Tibial artery (tissue), 4 donors: Measurements from ENCODE around the gene GCNT3.

Source experiments
- DNase-seq, 2 donors: peaks; one replicate each; pipeline ENCODE4 v3.0.0-alpha.2; 2019
- H3K27ac ChIP-seq, 2 donors: fragments of 200-600 bp; sonication (generic) in 1 of 2; 1 replicate in 1 of 2; 2 replicates in 1 of 2; pipeline ENCODE4 v1.5.1; 2018 to 2019; ENCODE audit warnings: mild to moderate bottlenecking in 1 of 2
- H3K27me3 ChIP-seq, 2 donors: fragments of 200-600 bp; sonication (generic) in 1 of 2; one replicate each; pipeline versions ENCODE4 v1.5.1 to v1.6.0; 2016 to 2019
- H3K36me3 ChIP-seq, 3 donors: fragments of 200-600 bp; sonication (generic) in 2 of 3; one replicate each; pipeline ENCODE4 v1.5.1; 2016 to 2019; ENCODE audit warnings: mild to moderate bottlenecking in 2 of 3
- H3K4me1 ChIP-seq, 4 donors: fragments of 200-600 bp; sonication (generic) in 2 of 4; 1 replicate in 3 of 4; 2 replicates in 1 of 4; pipeline ENCODE4 v1.5.1; 2016 to 2019
- H3K4me3 ChIP-seq, 2 donors: fragments of 200-600 bp; sonication (generic) in 1 of 2; 1 replicate in 1 of 2; 2 replicates in 1 of 2; pipeline ENCODE4 v1.5.1; 2018 to 2019; ENCODE audit warnings: mild to moderate bottlenecking in 2 of 2
- H3K9me3 ChIP-seq, 3 donors: fragments of 200-600 bp; sonication (generic) in 1 of 3; one replicate each; pipeline ENCODE4 v1.5.1; 2016 to 2019
- intact Hi-C: fragments of 100-400 bp; cut with DNase I; formaldehyde crosslinking; loops from one replicate; pipeline ENCODE4 v1.15.0; 2023; ENCODE audit warnings: low total_unique reads
- TF ChIP-seq, protein P1 (sequence below), 2 experiments: fragments of 200-600 bp in 1 of 2; fragments of 450-650 bp in 1 of 2; IDR thresholded peaks; one replicate each; pipeline ENCODE4 v1.5.1; 2017 to 2019; ENCODE audit warnings: antibody characterized with exemption in 2 of 2, mild to moderate bottlenecking in 1 of 2, moderate library complexity in 1 of 2

The GCNT3 gene

DNA sequence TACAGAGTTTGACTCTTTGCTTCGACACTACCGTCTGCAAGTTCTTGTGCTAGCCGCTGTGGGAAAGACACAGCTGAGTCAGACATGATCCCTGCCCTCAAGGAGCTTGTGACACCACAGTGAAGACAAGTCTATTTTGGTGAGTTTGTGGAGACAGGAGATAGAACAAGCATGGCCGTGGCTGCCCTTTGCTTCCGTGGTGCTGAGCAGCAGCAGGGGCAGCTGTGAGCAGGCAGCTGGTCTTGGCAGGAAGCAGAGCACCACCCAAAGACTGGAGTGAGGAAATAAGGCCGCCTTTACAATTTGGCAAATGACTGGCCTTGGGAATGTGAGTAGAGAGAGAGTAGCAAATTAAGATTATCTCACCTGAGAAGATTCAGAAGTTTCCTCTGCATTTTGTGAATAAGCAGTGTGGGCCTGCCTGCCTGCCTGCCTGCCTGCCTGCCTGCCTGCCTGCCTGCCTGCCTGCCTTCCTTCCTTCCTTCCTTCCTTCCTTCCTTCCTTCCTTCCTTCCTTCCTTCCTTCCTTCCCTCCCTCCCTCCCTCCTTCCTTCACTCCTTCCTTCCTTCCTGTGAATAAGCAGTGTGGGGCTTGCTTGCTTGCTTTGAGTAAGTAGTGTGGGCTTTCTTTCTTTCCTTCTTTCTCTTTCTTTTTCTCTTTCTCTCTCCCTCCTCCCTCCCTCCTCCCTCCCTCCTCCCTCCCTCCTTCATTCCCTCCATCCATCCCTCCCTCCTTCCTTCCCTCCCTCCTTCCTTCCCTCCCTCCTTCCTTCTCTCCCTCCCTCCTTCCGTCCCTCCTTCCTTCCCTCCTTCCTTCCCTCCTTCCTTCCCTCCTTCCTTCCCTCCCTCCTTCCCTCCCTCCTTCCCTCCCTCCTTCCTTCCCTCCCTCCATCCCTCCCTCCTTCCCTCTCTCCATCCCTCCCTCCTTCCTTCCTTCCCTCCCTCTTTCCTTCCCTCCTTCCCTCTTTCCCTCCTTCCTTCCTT is 1.6 kb upstream of the GCNT3 start:
- Histone ChIP-seq H3K4me3 (no peak overlapping the region), H3K36me3 (no peaks in the 10 kb centered on the region), H3K4me1 (no peaks in the 10 kb centered on the region), H3K27ac (no peak overlapping the region), H3K9me3 (no peaks in the 10 kb centered on the region), H3K27me3 (peaks cover 0 to 7% of the 10 kb centered on the region in 2 donors)
- TF ChIP-seq, protein P1, sequence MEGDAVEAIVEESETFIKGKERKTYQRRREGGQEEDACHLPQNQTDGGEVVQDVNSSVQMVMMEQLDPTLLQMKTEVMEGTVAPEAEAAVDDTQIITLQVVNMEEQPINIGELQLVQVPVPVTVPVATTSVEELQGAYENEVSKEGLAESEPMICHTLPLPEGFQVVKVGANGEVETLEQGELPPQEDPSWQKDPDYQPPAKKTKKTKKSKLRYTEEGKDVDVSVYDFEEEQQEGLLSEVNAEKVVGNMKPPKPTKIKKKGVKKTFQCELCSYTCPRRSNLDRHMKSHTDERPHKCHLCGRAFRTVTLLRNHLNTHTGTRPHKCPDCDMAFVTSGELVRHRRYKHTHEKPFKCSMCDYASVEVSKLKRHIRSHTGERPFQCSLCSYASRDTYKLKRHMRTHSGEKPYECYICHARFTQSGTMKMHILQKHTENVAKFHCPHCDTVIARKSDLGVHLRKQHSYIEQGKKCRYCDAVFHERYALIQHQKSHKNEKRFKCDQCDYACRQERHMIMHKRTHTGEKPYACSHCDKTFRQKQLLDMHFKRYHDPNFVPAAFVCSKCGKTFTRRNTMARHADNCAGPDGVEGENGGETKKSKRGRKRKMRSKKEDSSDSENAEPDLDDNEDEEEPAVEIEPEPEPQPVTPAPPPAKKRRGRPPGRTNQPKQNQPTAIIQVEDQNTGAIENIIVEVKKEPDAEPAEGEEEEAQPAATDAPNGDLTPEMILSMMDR (IDR thresholded peaks at IDR 0.05): no peak
- intact Hi-C loops: no loop called here
- no peak for DNase-seq

DNA sequence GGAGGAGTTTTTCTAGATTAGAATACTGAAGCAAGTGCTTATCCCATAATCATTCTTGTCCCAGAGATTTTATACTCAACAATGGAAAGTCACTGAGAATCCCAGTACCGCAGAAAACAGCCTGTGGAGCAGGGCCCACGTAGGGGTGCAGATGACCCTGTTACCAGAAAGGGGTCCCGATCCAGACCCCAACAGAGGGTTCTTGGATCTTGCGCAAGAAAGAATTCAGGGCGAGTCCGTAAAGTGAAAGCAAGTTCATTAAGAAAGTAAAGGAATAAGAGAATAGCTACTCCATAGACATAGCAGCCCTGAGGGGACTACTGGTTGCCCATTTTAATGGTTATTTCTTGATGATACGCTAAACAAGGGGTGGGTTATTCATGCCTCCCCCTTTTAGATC is 2.6 kb downstream of the GCNT3 start:
- Histone ChIP-seq H3K27ac (no peak overlapping the region), H3K4me1 (no peaks in the 10 kb centered on the region), H3K9me3 (no peaks in the 10 kb centered on the region), H3K4me3 (no peak overlapping the region), H3K27me3 (peaks cover 0 to 8% of the 10 kb centered on the region in 2 donors), H3K36me3 (no peaks in the 10 kb centered on the region)
- intact Hi-C loops: no loop called here
- TF ChIP-seq, protein P1 (IDR thresholded peaks at IDR 0.05): no peak
- DNase-seq: no peak

GRCh38 chr15:59615661-59616060 is 4.1 kb downstream of the GCNT3 start:
- Histone ChIP-seq H3K36me3 (no peaks in the 10 kb centered on the region), H3K4me1 (no peaks in the 10 kb centered on the region), H3K27ac (no peak overlapping the region), H3K9me3 (no peaks in the 10 kb centered on the region), H3K4me3 (no peak overlapping the region), H3K27me3 (peaks cover 0 to 9% of the 10 kb centered on the region in 2 donors)
- intact Hi-C loops: no loop called here
- TF ChIP-seq, protein P1 (IDR thresholded peaks at IDR 0.05): no peak
- no peak for DNase-seq

DNA sequence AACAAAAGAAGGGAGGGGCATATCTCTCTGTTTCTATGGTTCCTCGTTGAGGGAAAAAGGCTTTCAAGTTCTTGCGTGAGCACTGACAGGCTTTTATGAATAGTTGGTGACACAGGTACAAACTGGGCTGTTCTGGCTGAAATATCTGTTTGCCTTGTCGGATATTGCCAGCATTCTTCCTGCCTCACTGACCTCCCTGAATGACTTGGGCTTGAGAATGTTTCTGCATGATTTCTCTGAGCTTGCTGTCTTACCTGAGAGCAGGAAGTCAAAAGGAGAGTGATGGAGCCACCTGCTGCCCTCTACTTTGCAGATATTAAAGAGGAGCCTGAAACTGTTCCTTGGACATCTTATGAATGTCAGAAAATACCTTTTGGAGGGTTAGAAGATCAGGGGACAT is 4.8 kb downstream of the GCNT3 start:
- DNase-seq: no peak
- Histone ChIP-seq H3K27ac (no peak overlapping the region), H3K36me3 (no peaks in the 10 kb centered on the region), H3K9me3 (no peaks in the 10 kb centered on the region), H3K27me3 (peaks cover 0 to 9% of the 10 kb centered on the region in 2 donors), H3K4me1 (no peaks in the 10 kb centered on the region), H3K4me3 (no peak overlapping the region)
- TF ChIP-seq, protein P1 (IDR thresholded peaks at IDR 0.05): no peak
- intact Hi-C loops: no loop called here

DNA sequence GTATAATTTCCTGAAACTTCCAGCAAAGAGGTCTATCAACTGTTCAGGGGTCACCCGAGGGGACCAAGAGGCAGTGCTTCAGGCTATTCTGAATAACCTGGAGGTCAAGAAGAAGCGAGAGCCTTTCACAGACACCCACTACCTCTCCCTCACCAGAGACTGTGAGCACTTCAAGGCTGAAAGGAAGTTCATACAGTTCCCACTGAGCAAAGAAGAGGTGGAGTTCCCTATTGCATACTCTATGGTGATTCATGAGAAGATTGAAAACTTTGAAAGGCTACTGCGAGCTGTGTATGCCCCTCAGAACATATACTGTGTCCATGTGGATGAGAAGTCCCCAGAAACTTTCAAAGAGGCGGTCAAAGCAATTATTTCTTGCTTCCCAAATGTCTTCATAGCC is 6.8 kb downstream of the GCNT3 start:
- H3K4me3 ChIP-seq: no peak overlapping the region
- DNase-seq: no peak
- no peaks in the 10 kb centered on the region for H3K4me1 ChIP-seq
- no peaks in the 10 kb centered on the region for H3K9me3 ChIP-seq
- TF ChIP-seq, protein P1 (IDR thresholded peaks at IDR 0.05): no peak
- intact Hi-C loops: no loop called here
- H3K27me3 ChIP-seq: peaks cover 0 to 9% of the 10 kb centered on the region in 2 donors
- no peak overlapping the region for H3K27ac ChIP-seq
- no peaks in the 10 kb centered on the region for H3K36me3 ChIP-seq
